ENCODE data around the gene TMEM121. TPM values are rescaled to one million over a fixed set of nuclear protein-coding genes. Genes with fewer than 3 reads are reported as not detected.

Gene TMEM121
- total RNA-seq, 2 experiments from 2014 or later: 0.21 to 0.25 TPM

DNA sequence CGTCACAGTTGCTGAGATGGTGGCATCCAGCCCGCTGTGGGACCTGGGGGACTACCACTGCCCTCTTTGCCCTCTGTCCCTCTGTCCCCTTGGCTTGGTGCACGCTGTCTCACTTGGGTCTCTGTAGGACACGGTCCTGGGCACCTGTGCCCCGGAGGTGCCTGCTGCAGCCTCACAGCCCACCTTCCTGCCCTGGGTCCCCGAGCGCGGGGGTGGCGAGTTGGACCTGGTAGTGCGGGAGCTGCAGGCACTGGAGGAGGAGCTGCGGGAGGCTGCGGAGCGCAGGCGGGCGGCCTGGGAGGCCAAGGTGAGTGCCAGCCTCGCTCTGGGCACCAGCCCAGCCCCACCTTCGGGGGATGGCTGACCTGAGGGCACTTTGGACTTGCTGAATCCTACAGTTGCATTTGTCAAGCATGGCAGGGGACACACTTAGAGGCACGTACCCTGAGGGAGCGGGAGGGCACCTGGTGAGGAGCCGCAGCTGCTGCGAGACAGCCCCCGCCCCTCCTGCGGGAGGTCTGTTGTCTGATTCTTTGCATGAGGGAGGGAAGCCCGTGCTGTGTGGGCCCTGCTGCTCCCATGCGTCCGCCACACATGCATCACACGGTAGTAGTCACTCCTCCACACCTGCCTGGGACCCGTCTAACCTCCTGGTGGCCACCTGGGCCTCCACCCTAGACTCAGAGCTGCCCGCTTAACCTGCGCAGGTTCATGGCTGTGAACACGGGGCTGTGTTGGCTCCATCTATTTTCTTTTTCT, 28.5 kb upstream of the TMEM121 start:
- Histone ChIP-seq H3K9me3 (ENCODE audit: low read length) (no peaks in the 10 kb centered on the region), H3K4me2 (ENCODE audit: low read length) (no peak overlapping the region), H3K79me2 (ENCODE audit: insufficient read depth, low read depth, low read length) (no peaks in the 10 kb centered on the region), H3K36me3 (ENCODE audit: insufficient read depth, low read length) (peaks cover 15% of the 10 kb centered on the region), H3K9me2 (ENCODE audit: insufficient read depth, low read length) (no peaks in the 10 kb centered on the region), H4K20me1 (ENCODE audit: insufficient read depth, low read length) (0 out of 2 replicates have a peak, but pooled peaks cover under 1% of the 10 kb centered on the region), H3K4me3 (ENCODE audit: low read depth, low read length, poor library complexity, severe bottlenecking) (no peak overlapping the region), H3K27ac (ENCODE audit: low read depth, low read length, poor library complexity, severe bottlenecking) (no peak overlapping the region), H2AFZ (ENCODE audit: low read length) (no peak overlapping the region), H3K4me1 (ENCODE audit: insufficient read depth, low read length, poor library complexity, severe bottlenecking) (no peaks in the 10 kb centered on the region)
- intact Hi-C loops (cut with micrococcal nuclease; ENCODE audit: unreplicated experiment): no loop called here
- DNase-seq (ENCODE audit: low spot score): no peak
- TF ChIP-seq EZH2phosphoT487 (IDR thresholded peaks at IDR 0.05; ENCODE audit: borderline replicate concordance, low read depth, low read length): no peak
- TF ChIP-seq, protein P1, sequence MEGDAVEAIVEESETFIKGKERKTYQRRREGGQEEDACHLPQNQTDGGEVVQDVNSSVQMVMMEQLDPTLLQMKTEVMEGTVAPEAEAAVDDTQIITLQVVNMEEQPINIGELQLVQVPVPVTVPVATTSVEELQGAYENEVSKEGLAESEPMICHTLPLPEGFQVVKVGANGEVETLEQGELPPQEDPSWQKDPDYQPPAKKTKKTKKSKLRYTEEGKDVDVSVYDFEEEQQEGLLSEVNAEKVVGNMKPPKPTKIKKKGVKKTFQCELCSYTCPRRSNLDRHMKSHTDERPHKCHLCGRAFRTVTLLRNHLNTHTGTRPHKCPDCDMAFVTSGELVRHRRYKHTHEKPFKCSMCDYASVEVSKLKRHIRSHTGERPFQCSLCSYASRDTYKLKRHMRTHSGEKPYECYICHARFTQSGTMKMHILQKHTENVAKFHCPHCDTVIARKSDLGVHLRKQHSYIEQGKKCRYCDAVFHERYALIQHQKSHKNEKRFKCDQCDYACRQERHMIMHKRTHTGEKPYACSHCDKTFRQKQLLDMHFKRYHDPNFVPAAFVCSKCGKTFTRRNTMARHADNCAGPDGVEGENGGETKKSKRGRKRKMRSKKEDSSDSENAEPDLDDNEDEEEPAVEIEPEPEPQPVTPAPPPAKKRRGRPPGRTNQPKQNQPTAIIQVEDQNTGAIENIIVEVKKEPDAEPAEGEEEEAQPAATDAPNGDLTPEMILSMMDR (conservative IDR thresholded peaks at IDR 0.05; ENCODE audit: low read length): no peak
- ChIA-PET POLR2A (no interaction called here), CTCF (ENCODE audit: unreplicated experiment) (no interaction called here)
- BruUV-seq (replicated peaks): no TSS peak

DNA sequence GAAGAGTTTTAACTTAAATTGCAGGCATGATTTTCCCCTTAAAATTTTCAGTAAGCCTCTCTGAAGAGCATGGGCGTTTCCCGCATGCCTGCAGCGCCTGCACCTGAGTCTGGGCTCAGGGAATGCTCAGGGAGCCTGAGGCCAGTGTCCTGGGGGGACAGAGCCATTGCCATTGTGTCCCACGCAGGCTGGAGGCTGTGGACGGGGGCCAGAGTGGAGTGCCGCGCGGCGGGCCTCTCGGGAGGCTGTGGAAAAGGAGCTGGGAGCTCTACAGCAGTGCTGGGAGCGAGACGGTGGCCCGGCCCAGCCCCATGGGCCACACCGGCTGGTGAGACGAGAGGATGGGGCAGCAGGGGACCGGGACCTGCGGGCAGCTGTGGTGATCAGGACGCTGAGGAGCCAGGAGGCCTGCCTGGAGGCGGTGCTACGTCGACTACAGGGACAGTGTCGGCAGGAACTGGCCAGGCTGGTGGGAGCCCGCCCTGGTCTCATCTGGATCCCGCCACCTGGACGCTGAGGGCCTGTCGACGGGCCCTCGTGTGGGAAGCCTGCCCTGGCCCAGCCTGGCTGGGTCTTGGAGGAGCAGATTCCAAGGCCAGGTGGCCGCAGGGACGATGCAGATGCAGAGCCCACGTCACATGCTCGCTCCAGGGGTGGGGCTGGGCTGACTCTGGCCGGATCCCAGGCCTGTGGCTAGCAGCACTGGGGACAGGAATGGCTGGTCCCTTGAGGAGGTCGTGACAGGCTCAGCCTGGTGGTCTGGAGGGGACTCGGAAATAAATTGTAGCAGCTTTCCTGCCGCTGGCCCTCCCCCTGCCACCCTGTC, 27.7 kb upstream of the TMEM121 start:
- BruUV-seq (replicated peaks): no TSS peak
- Histone ChIP-seq H3K9me3 (ENCODE audit: low read length) (no peaks in the 10 kb centered on the region), H3K4me1 (ENCODE audit: insufficient read depth, low read length, poor library complexity, severe bottlenecking) (no peaks in the 10 kb centered on the region), H3K4me2 (ENCODE audit: low read length) (no peak overlapping the region), H3K4me3 (ENCODE audit: low read depth, low read length, poor library complexity, severe bottlenecking) (no peak overlapping the region), H2AFZ (ENCODE audit: low read length) (no peak overlapping the region), H3K27ac (ENCODE audit: low read depth, low read length, poor library complexity, severe bottlenecking) (no peak overlapping the region), H4K20me1 (ENCODE audit: insufficient read depth, low read length) (no peaks in the 10 kb centered on the region), H3K36me3 (ENCODE audit: insufficient read depth, low read length) (peaks cover 15% of the 10 kb centered on the region), H3K9me2 (ENCODE audit: insufficient read depth, low read length) (no peaks in the 10 kb centered on the region), H3K79me2 (ENCODE audit: insufficient read depth, low read depth, low read length) (no peaks in the 10 kb centered on the region)
- ChIA-PET CTCF (ENCODE audit: unreplicated experiment) (no interaction called here), POLR2A (no interaction called here)
- intact Hi-C loops (cut with micrococcal nuclease; ENCODE audit: unreplicated experiment): no loop called here
- DNase-seq (ENCODE audit: low spot score): no peak
- TF ChIP-seq, protein P1 (conservative IDR thresholded peaks at IDR 0.05; ENCODE audit: low read length): no peak
- TF ChIP-seq EZH2phosphoT487 (IDR thresholded peaks at IDR 0.05; ENCODE audit: borderline replicate concordance, low read depth, low read length): no peak
